H1 (cell line): ENCODE measurements around the gene BARHL1. TPM values are rescaled to one million over a fixed set of nuclear protein-coding genes. Genes with fewer than 3 reads are reported as not detected.

Experiments
- SP4 ChIP-seq: IDR thresholded peaks from 2 replicates; pipeline ENCODE4 v1.6.1; 2012; ENCODE audit warnings: low read length, inconsistent platforms
- polyA plus RNA-seq, 7 experiments: library from polyadenylated mRNA; depleted of rRNA in 3 of 7; stranded (reverse) in 5 of 7; unstranded in 2 of 7; fragments of >200 nt in 5 of 7; fragments of 200-250 nt in 2 of 7; gene quantifications; 1 replicate in 5 of 7; 2 replicates in 1 of 7; 4 replicates in 1 of 7; pipeline versions ENCODE4 v1.2.1 to v1.2.3, GENCODE V29; 2011 to 2013; ENCODE audit warnings: missing spikeins in 2 of 7, mixed read lengths in 2 of 7
- total RNA-seq: library from RNA; stranded (reverse); fragmentation: NEBNext Ultra II Directional; extraction: Animal tissue kit (Norgen Biotek cat#: 25700); gene quantifications from 2 replicates; pipeline ENCODE4 v1.2.1, GENCODE V29; 2021
- TF ChIP-seq, protein P1 (sequence below): IDR thresholded peaks from 2 replicates; pipeline ENCODE4 v1.6.1; 2011; ENCODE audit warnings: low read depth, mild to moderate bottlenecking, low read length; ENCODE audit not compliant: insufficient read depth

Gene BARHL1
- total and polyA plus RNA-seq, 2 of the 8 experiments (the other 6 are each of a cell fraction or from before 2014, with no cell fraction given) = not detected

DNA sequence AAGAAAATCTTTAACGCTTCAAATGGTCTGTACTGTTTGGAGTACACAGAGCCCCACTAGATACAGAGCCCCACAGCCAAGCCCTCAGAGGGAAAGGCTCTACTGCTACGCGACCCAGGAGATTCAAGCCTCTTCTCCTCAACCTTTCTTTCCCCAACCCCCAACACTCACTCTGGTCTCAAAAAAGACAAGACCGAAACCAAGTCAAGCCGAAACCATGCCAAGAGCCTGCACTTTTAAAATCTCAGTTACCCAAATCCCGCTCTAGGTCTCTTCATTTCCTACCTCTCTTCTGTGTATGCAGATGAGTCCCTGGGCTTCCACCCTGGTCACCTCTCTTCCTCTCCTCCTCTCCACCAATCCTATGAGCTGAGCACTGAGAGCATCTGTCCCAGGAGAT lies 31.9 kb downstream of the BARHL1 start (continued):
- TF ChIP-seq, protein P1, sequence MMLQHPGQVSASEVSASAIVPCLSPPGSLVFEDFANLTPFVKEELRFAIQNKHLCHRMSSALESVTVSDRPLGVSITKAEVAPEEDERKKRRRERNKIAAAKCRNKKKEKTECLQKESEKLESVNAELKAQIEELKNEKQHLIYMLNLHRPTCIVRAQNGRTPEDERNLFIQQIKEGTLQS = no peak
- no peak for TF ChIP-seq SP4
